SJSA1 (cell line): ENCODE data around the gene CEP112. TPM values are rescaled to one million over a fixed set of nuclear protein-coding genes. Genes with fewer than 3 reads are reported as not detected.

Source experiments
- total RNA-seq: library from RNA; depleted of rRNA; stranded (reverse); fragments of >200 nt; shearing (Covaris generic); gene quantifications from 2 replicates; pipeline ENCODE4 v1.2.3, GENCODE V29; 2014; rRNA removed

Gene CEP112
- total RNA-seq, 1 experiment from 2014 or later, result 9.6 TPM

Other genes starting within 250 kb of the CEP112 start
- not detected in 2 replicates for gene APOH, start 37.3 kb upstream of the CEP112 start, total RNA-seq
- gene PRKCA, start 110.5 kb upstream of the CEP112 start, total RNA-seq, result 19.1 and 36.1 TPM in 2 replicates